Measurements from ENCODE around the gene SLC6A3. TPM values are rescaled to one million over a fixed set of nuclear protein-coding genes. Genes with fewer than 3 reads are reported as not detected.
A peak's percentile ranks its signal among the peaks of the same experiment; 100 is the strongest.

Gene SLC6A3
- total and polyA plus RNA-seq, 10 donors: 0.02 to 0.27 (median 0.07) TPM; not detected in 4

- WGBS, 5 donors: 61 to 68% (median 64%) methylated on average over 7 of the region's 7 CpGs
- peaks cover 0 to 34% (median 19%) of the 10 kb centered on the region in 7 donors for H3K27me3 ChIP-seq (replicated peaks in 1 of 7)
- H3K4me1 ChIP-seq: peaks cover 0 to 22% (median 6%) of the 10 kb centered on the region in 6 donors
- no peaks in the 10 kb centered on the region for H3K36me3 ChIP-seq
- peak overlapping the region in 1 of 8 donors; percentile 3 for H3K4me3 ChIP-seq
- H3K27ac ChIP-seq: no peak overlapping the region
- TF ChIP-seq, protein P1, sequence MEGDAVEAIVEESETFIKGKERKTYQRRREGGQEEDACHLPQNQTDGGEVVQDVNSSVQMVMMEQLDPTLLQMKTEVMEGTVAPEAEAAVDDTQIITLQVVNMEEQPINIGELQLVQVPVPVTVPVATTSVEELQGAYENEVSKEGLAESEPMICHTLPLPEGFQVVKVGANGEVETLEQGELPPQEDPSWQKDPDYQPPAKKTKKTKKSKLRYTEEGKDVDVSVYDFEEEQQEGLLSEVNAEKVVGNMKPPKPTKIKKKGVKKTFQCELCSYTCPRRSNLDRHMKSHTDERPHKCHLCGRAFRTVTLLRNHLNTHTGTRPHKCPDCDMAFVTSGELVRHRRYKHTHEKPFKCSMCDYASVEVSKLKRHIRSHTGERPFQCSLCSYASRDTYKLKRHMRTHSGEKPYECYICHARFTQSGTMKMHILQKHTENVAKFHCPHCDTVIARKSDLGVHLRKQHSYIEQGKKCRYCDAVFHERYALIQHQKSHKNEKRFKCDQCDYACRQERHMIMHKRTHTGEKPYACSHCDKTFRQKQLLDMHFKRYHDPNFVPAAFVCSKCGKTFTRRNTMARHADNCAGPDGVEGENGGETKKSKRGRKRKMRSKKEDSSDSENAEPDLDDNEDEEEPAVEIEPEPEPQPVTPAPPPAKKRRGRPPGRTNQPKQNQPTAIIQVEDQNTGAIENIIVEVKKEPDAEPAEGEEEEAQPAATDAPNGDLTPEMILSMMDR (IDR thresholded peaks at IDR 0.05 in 8 of 11, conservative IDR thresholded peaks at IDR 0.05 in 3 of 11): no peak
- no peak for TF ChIP-seq POLR2AphosphoS5 (IDR thresholded peaks at IDR 0.05)
- TF ChIP-seq POLR2A (IDR thresholded peaks at IDR 0.05): no peak
- peak; percentile 45 for DNase-seq
- intact Hi-C loops (cut with DNase I; ENCODE audit: low total_unique reads): no loop called here
- H3K9me3 ChIP-seq: no peaks in the 10 kb centered on the region
Measured at GRCh38 chr5:1367149-1367548, 78.1 kb downstream of the SLC6A3 start.

DNA sequence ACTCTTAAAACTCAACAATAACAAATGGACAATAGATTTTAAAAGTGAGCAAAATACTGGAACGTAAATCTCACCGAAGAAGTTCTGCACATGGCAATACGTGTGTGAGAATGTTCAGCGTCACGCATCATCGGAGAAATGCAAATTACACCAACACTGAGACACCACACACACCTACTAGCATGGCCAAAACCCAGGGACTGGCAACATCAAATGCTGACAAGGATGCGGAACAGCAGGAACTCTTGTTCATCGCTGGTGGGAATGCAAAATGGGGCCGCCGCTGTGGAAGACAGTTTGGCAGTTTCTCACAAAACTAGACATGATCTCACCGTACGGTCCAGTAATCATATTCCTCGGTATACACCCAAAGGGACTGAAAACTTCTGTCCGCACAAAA, 78.7 kb downstream of the SLC6A3 start:
- intact Hi-C loops (cut with DNase I; ENCODE audit: low total_unique reads): no loop called here
- no peaks in the 10 kb centered on the region for H3K36me3 ChIP-seq
- H3K27me3 ChIP-seq (replicated peaks in 1 of 7): peaks cover 0 to 40% (median 25%) of the 10 kb centered on the region in 7 donors
- DNase-seq: peak; percentile 74
- H3K9me3 ChIP-seq: no peaks in the 10 kb centered on the region
- H3K4me1 ChIP-seq: peaks cover 0 to 18% (median 0%) of the 10 kb centered on the region in 6 donors
- no peak overlapping the region for H3K27ac ChIP-seq
- TF ChIP-seq POLR2AphosphoS5 (IDR thresholded peaks at IDR 0.05): peak in 1 of 3 donors; percentile 65
- TF ChIP-seq, protein P1 (IDR thresholded peaks at IDR 0.05 in 8 of 11, conservative IDR thresholded peaks at IDR 0.05 in 3 of 11): no peak
- 71 to 84% (median 79%) methylated on average over 14 of the region's 14 CpGs for WGBS, 5 donors
- H3K4me3 ChIP-seq: peak overlapping the region in 1 of 8 donors; percentile 3

GRCh38 chr5:1364211-1364610, 81.0 kb downstream of the SLC6A3 start:
- TF ChIP-seq POLR2A (IDR thresholded peaks at IDR 0.05): no peak
- TF ChIP-seq, protein P1 (IDR thresholded peaks at IDR 0.05 in 8 of 11, conservative IDR thresholded peaks at IDR 0.05 in 3 of 11): no peak
- no peak for TF ChIP-seq POLR2AphosphoS5 (IDR thresholded peaks at IDR 0.05)
- peaks cover 0 to 18% (median 0%) of the 10 kb centered on the region in 6 donors for H3K4me1 ChIP-seq
- peaks cover 0 to 63% (median 31%) of the 10 kb centered on the region in 7 donors for H3K27me3 ChIP-seq (replicated peaks in 1 of 7)
- peak; percentile 42 for DNase-seq
- no peaks in the 10 kb centered on the region for H3K36me3 ChIP-seq
- H3K9me3 ChIP-seq: no peaks in the 10 kb centered on the region
- no peak overlapping the region for H3K27ac ChIP-seq
- 67 to 76% (median 71%) methylated on average over 9 of the region's 9 CpGs for WGBS, 5 donors
- no peak overlapping the region for H3K4me3 ChIP-seq
- intact Hi-C loops (cut with DNase I; ENCODE audit: low total_unique reads): no loop called here

GRCh38 chr5:1363581-1363980, 81.7 kb downstream of the SLC6A3 start:
- Histone ChIP-seq H3K4me1 (peaks cover 0 to 18% (median 0%) of the 10 kb centered on the region in 6 donors), H3K36me3 (no peaks in the 10 kb centered on the region), H3K27me3 (replicated peaks in 1 of 7) (peaks cover 0 to 69% (median 37%) of the 10 kb centered on the region in 7 donors), H3K9me3 (no peaks in the 10 kb centered on the region), H3K4me3 (no peak overlapping the region), H3K27ac (no peak overlapping the region)
- intact Hi-C loops (cut with DNase I; ENCODE audit: low total_unique reads): no loop called here
- TF ChIP-seq POLR2A (IDR thresholded peaks at IDR 0.05) (no peak), POLR2AphosphoS5 (IDR thresholded peaks at IDR 0.05) (no peak)
- TF ChIP-seq, protein P1 (IDR thresholded peaks at IDR 0.05 in 8 of 11, conservative IDR thresholded peaks at IDR 0.05 in 3 of 11): no peak
- WGBS, 5 donors: 64 to 83% (median 79%) methylated on average over 11 to 16 of the region's 16 CpGs
- DNase-seq: peak; percentile 74

All from spleen (tissue), 11 donors.